ENCODE data around the gene MEGF6. TPM values are rescaled to one million over a fixed set of nuclear protein-coding genes. Genes with fewer than 3 reads are reported as not detected.

Gene MEGF6
- total and polyA plus RNA-seq, 2 donors = 14.5 to 23.5 TPM

DNA sequence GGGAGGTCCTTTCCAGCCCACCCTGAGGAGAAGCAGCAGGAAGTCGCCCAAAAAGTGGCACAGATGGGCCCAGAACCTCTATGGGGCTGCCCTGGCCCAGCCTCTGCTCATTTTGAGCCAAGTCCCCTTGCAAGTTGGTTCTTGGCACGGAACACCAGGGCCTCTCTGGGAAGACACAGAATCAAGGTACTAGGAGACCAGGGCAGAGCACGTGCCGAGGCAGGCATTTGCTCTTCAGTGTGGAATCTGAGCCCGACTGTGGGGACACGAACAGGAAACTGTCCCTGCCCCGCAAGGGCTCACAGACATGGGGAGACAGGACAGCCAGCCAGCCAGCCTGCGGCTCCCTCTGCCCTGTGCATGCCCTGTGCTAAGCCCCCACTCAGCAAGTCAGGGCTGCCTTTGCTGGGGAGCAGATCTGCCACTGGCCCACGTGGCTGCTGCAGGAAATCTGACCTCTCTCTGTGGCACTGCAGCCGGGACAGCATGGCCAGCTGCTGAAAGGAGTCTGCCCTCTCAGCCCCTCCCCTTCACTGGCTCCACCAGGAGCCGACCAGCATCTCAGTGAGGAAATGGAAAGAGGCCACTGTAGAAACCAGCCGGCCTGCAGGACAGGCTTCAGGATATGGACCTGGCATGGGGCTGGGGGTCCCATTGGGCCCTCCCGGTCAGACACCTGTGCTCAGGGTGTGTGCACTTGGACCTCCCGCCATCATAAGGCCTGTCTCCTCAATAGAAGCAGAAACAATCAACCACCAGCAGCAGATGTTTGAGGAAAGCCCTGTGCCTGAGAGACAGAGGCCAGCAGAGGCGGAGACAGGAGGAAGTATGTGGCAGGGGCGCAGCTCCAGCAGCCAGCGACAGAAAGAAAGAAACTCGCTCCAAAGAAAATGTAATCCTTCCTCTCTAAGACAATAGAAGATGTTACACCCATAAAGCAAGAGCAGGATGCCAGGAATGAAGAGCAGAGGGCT lies 153.1 kb downstream of the MEGF6 start:
- DNase-seq (ENCODE audit: extremely low spot score) = no peak
- Histone ChIP-seq H3K36me3 (ENCODE audit: insufficient read depth) (no peaks in the 10 kb centered on the region), H3K4me3 (ENCODE audit: low read depth, low read length) (no peak overlapping the region), H3K4me1 (ENCODE audit: insufficient read depth) (no peaks in the 10 kb centered on the region), H3K27ac (ENCODE audit: low read depth) (no peak overlapping the region)
- WGBS = 48% methylated on average over 18 of the region's 18 CpGs

DNA sequence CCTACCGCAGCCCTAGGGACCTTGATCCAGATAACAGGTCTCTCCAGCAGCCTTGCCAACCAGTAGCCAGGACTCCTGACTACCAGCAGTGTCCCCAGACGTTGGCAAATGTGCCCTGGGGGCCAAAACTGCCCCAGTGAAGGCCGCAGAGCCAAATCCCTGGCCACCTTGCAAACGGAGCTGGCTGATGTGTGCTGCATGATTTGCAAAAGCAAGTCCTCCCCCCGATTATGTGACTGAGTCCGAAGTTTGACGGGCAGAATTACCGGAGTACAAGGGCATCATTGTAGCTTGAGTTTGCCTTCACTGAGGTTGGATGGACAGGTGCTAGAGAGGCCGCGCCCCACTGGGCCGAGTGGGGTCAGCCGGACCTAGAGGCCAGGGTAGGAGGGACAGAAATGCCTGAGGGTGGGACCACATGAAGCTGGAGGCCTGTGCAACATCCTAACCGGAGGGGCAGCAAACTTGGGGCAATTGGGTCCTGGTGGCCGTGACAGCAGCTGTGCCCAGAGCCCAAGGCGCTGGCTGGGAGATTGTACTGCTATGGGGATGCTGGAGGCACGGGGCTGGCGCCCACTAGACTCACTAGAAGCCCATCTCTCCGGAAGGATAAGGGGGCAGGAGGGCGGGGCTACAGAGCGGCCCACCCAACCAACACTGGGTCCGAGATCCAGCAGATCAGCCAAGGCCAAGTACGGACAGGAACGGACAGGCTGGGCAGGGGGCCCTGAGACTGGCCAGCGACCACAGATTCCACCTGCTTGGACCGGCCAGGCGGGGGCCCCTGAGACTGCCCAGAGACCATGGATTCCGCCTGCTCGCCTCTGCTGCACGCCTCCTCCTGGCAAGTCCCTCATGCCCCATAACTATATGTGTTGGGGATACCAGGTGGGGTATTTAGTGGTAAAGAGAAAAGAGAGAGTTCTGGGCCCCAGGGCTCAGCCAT lies 154.1 kb downstream of the MEGF6 start:
- no peak for DNase-seq (ENCODE audit: extremely low spot score)
- Histone ChIP-seq H3K36me3 (ENCODE audit: insufficient read depth) (no peaks in the 10 kb centered on the region), H3K4me3 (ENCODE audit: low read depth, low read length) (no peak overlapping the region), H3K4me1 (ENCODE audit: insufficient read depth) (no peaks in the 10 kb centered on the region), H3K27ac (ENCODE audit: low read depth) (no peak overlapping the region)
- WGBS = 84% methylated on average over 29 of the region's 29 CpGs

DNA sequence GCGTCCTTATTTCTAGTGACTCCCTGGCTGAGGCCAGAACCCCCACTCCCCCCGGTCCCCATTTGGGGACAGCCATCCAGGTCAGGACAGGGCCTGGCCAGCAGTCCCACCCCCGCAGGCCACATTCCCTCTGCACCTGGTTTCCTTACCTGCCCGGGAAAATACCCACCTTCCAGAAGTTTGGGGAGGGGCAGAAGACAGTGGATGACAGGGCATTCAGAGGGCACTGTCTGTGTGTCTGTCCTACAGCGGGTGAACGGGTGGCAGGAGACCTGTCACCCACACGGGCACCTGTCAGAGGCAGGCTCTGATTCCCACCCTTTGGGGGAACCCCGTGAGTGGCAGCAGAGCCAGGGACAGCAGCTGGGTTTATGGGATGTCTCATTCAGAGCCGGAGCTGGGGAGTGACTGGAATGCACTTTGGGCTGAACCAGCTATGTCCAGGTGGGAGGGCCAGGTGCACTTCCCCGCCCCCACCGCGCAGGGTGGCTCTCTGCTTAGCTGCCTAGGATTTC lies 154.8 kb downstream of the MEGF6 start:
- Histone ChIP-seq H3K4me3 (ENCODE audit: low read depth, low read length) (no peak overlapping the region), H3K36me3 (ENCODE audit: insufficient read depth) (no peaks in the 10 kb centered on the region), H3K27ac (ENCODE audit: low read depth) (no peak overlapping the region), H3K4me1 (ENCODE audit: insufficient read depth) (no peaks in the 10 kb centered on the region)
- 83% methylated on average over 12 of the region's 12 CpGs for WGBS
- no peak for DNase-seq (ENCODE audit: extremely low spot score)

DNA sequence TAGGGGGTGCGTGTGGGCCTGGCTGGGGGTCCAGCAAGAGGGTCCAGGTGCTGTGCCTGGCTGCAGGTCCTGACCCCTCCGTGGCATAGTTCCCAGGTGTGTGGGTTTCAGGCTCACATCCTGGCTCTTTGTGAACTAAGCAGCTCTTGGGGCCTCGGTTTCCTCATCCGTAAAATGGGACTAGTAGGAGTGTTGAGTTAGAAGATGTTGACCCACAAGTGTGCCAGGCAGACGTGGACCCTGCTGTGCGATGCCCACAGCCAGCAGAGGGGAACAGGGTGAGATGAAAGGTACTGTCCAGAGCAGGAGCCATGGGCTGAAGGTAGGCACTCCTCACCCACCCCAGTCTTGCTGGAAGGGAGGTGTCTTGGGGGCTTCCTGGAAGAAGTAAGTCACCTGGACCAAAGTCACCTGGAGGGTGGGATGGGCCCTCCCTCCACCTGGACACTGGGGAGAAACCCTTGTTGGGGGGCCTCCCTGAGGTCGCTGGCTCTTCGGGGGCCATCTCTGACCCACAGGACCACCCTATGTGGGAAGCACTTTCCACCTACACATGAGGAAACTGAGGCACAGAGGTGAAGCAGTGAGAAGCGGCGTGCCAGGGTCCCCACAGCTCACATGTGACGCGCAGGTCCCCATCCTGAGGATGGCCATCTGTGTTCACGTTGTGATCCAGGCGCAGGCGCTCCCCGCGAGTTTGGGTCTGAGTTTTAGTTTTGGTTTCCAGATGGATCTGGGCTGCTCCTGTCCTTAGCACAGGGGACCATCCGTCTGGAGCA lies 155.4 kb downstream of the MEGF6 start:
- WGBS = 90% methylated on average over 18 of the region's 18 CpGs
- no peak overlapping the region for H3K4me3 ChIP-seq (ENCODE audit: low read depth, low read length)
- no peaks in the 10 kb centered on the region for H3K36me3 ChIP-seq (ENCODE audit: insufficient read depth)
- H3K4me1 ChIP-seq (ENCODE audit: insufficient read depth) = no peaks in the 10 kb centered on the region
- no peak for DNase-seq (ENCODE audit: extremely low spot score)
- no peak overlapping the region for H3K27ac ChIP-seq (ENCODE audit: low read depth)

DNA sequence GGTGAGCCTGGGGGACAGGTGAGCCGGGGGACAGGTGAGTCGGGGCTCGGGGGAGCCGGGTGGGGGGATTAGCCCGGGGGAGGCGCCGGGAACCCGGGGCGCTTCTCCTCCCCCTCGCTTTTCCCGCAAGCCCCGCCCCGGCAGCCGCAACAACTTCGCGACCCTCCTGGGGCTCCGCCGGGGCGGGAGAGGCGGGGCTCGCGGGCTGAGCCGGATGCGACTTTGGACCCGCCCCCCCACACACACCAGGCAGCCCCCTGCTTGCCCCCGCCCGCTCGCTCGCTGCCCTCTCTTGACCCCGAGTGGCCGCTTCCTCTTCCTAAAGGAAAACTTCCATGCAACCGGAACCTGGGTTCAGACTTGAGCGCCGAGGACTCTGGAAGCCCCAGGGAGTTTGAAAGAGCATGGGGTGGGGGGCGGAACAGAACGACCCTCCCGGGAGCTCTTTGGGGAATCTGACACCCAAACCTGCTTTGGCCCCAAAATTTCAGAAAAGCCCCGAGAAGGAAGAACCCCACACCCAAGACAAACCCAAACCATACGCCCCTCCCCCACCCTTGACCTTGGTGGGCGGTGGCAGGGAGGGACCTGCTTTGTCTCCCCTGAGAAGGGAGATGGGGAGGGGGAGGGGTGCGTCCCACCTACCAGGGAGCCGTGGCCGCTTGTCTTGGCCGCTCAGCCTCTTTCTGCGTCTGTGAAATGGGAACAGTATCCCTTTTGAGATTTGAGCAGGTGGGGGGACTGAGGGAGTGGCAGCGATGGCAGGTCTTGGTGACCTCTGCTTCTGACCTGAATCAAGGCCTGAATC lies 156.3 kb downstream of the MEGF6 start:
- Histone ChIP-seq H3K4me1 (ENCODE audit: insufficient read depth) (no peaks in the 10 kb centered on the region), H3K36me3 (ENCODE audit: insufficient read depth) (no peaks in the 10 kb centered on the region), H3K4me3 (ENCODE audit: low read depth, low read length) (peak overlapping the region; percentile 42), H3K27ac (ENCODE audit: low read depth) (no peak overlapping the region)
- 9% methylated on average over 43 of the region's 46 CpGs for WGBS
- DNase-seq (ENCODE audit: extremely low spot score) = no peak

DNA sequence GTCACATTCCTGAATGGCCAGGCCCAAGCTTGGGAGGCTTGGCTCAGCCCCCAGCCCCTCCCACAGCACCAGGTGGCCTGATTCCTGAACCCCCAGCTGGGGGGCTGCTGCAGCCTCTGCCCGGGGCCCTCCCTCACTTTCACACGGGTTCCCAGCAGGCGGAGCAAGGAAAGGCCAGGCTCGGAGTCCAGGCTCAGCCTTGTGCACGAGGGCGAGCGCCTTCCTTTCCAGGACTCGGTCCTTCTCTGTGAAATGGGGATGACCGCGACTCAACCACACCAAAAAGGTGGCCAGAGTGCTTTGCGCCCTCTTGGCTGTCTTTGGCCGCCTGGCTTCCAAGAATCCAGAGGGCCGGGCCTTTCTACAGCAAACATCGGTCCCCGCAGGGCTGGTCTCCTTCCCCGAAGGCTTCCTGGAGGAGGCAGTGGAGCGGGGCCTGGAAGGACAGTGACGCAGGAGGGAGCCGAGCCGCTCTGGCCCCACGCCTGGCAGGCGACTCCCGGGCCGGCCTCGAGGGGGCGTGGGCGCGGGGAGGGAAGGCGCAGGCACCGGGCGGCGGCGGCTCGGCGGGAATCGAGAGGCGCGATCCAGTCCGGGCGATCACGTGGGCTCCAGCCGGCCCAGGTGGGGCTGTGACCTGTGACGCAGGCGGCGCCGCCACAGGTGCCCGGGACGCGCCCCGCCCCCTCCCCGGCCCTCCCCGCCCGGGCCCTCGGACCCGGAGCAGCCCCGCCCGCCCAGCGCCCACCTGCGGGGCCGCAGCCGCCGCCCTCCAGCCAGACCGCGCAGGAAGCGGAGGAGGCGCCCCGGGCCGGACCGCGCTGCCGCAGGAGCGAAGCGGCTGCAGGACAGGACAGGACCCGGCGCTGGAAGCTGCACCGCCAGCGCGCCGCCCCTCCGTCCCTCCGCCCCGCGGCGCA lies 157.2 kb downstream of the MEGF6 start, which contains the start of gene ARHGEF16:
ARHGEF16 (plus strand) TSS at position 775 of the 920 bp plus-strand sequence. CDS start 8,420 bp downstream, outside the sequence.
- no peak for DNase-seq (ENCODE audit: extremely low spot score)
- H3K36me3 ChIP-seq (ENCODE audit: insufficient read depth) = no peaks in the 10 kb centered on the region
- H3K27ac ChIP-seq (ENCODE audit: low read depth) = no peak within 1 kb of the TSS
- peak within 1 kb of the TSS; percentile 42 for H3K4me3 ChIP-seq (ENCODE audit: low read depth, low read length)
- WGBS = 5% methylated on average over 84 of the region's 84 CpGs
- H3K4me1 ChIP-seq (ENCODE audit: insufficient read depth) = no peaks in the 10 kb centered on the region

DNA sequence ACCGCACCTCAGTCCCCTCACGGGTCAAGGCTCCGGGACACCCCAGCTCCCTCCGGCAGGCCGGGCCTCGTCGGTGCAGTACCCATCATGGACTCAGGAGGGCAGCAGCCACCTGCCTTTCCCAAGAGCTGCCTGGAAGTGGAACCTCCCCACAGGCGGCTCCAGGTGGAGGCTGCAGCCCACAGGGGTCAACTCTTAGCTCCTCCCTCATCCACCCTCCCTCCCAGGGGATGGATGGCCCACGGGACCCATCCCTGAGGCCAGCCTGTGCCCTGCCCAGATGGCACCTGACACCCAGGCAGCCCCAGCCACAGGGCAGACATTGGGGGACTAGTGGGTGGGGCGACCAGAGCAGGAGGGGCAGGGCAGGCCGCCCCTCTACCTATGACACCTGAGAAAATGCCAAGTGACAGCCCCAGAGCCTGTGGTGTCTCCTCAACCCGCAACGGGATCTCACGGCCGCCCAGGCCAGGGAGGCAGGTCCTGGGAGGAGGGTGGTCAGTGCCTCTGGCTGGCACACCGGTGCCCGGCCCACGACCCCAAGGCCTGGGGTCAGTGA lies 158.0 kb downstream of the MEGF6 start:
- no peaks in the 10 kb centered on the region for H3K36me3 ChIP-seq (ENCODE audit: insufficient read depth)
- 28% methylated on average over 18 of the region's 18 CpGs for WGBS

DNA sequence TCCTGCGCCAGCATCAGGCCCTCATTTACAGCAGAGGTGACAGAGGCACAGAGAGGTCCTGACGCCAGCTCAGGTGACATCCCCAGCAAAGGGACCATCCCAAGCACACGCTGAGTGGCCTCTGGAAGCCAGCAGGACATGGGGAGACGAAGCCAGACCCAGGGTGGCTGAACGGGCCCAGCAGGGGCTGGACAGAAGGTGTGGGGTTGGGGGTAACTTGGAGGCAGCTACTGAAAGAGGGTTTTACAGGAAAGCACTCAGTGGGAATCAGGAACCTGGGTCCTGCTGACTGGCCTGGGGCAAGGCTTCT lies 158.5 kb downstream of the MEGF6 start:
- no peak for DNase-seq (ENCODE audit: extremely low spot score)
- 57% methylated on average over 5 of the region's 5 CpGs for WGBS
- Histone ChIP-seq H3K27ac (ENCODE audit: low read depth) (no peak overlapping the region), H3K4me3 (ENCODE audit: low read depth, low read length) (no peak overlapping the region), H3K4me1 (ENCODE audit: insufficient read depth) (no peaks in the 10 kb centered on the region), H3K36me3 (ENCODE audit: insufficient read depth) (no peaks in the 10 kb centered on the region)

More for the DNA sequence above, 158.0 kb downstream of the MEGF6 start:
- DNase-seq (ENCODE audit: extremely low spot score) = peak; percentile 40
- Histone ChIP-seq H3K4me3 (ENCODE audit: low read depth, low read length) (no peak overlapping the region), H3K27ac (ENCODE audit: low read depth) (no peak overlapping the region), H3K4me1 (ENCODE audit: insufficient read depth) (no peaks in the 10 kb centered on the region)

DNA sequence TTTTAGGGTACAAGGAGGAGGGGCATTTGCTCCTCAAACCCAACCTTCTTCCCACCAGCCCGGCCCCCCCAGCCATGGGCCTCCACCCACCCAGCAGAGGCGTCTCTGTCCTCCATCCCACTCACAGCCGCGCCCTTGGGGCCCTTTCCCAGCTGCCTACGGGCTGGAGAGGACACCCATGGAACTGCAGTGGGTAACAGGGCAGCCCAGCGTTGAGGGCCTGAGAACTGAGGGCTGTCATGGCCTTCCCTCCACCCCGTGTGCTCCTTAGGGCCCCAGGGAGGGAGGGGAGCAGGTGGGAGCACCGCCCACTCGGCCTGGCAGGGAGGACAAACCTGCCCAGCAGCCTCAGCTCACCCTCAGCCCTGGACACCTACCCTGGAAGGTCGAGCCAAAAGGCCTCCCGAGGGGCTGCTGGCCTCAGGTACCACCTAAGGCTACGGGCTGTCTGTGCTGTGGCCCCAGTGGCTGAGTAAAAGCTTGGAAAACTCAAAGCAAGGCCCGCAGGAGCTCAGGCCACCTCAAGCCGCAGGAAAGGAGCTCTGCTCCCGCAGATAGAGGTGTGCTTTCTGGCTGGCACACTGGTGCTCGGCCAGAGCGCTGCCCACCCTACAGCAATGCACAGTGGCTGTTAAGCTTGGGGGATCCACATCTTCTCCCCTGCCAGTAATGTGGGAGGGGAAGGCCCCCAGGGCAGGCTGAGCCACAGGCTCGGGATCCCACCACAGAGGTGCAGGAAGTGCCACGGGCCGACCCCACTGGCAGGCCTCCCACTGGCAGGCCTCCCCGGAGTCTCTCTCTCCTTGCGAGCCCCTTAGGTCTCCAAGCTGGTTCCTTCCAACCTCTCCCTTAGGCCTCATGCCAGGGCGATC lies 159.1 kb downstream of the MEGF6 start:
- DNase-seq (ENCODE audit: extremely low spot score) = no peak
- H3K4me3 ChIP-seq (ENCODE audit: low read depth, low read length) = no peak overlapping the region
- H3K4me1 ChIP-seq (ENCODE audit: insufficient read depth) = no peaks in the 10 kb centered on the region
- WGBS = 70% methylated on average over 23 of the region's 23 CpGs
- H3K36me3 ChIP-seq (ENCODE audit: insufficient read depth) = no peaks in the 10 kb centered on the region
- no peak overlapping the region for H3K27ac ChIP-seq (ENCODE audit: low read depth)

DNA sequence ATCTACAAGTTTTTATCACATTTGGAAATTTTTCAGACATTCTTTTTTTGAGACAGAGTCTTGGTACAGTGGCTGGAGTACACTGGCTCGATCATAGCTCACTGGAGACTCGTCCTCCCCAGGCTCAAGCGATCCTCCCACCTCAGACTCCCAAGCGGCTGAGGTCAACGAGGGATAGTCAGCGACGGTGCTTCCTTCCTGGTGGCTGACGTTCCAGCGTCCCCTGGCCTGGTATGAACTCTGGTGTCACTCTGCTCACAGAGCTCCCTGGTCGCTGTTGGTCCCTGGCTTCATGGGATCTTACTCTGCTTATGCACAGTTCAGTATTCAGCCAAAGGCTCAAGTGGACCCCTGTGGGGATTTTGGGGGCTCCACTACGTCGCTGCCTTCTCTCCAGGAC lies 160.3 kb downstream of the MEGF6 start:
- WGBS = 76% methylated on average over 12 of the region's 12 CpGs
- no peaks in the 10 kb centered on the region for H3K4me1 ChIP-seq (ENCODE audit: insufficient read depth)
- no peak overlapping the region for H3K4me3 ChIP-seq (ENCODE audit: low read depth, low read length)
- no peak for DNase-seq (ENCODE audit: extremely low spot score)
- no peak overlapping the region for H3K27ac ChIP-seq (ENCODE audit: low read depth)
- no peaks in the 10 kb centered on the region for H3K36me3 ChIP-seq (ENCODE audit: insufficient read depth)
